ENCODE measurements around the gene MFAP1. TPM values are rescaled to one million over a fixed set of nuclear protein-coding genes. Genes with fewer than 3 reads are reported as not detected.
A peak's percentile ranks its signal among the peaks of the same experiment; 100 is the strongest.

MFAP1 gene
- total RNA-seq, 1 donor from 2014 or later = 28.6 TPM

DNA sequence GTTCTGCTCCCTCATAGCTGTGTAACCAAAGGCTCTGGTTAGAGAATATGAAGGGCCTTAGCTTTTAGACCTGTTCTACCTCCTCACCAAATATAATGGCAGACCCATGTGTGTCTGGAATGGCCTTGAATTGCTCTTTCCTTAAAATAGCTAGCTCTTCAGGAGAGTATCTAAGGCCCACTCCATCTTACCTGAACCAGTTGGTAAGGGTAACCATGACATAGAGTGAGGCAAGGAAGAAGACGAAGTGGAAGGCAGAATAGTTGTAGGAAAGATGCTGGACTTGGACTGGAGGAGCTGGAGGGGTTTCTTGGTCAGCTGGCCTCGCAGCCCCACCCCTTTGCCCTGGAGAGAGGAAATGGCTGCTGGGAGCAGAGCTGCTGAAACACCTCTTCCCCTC lies 29.3 kb downstream of the MFAP1 start:
- Histone ChIP-seq H3K27me3 (ENCODE audit: control insufficient read depth, insufficient read depth, low read length) (no peaks in the 10 kb centered on the region), H3K4me3 (ENCODE audit: low read depth, low read length) (no peak overlapping the region), H3K36me3 (ENCODE audit: control insufficient read depth, insufficient read depth, low read length) (peaks cover 10% of the 10 kb centered on the region)
- no peak for DNase-seq (ENCODE audit: low read depth)
- TF ChIP-seq, protein P1, sequence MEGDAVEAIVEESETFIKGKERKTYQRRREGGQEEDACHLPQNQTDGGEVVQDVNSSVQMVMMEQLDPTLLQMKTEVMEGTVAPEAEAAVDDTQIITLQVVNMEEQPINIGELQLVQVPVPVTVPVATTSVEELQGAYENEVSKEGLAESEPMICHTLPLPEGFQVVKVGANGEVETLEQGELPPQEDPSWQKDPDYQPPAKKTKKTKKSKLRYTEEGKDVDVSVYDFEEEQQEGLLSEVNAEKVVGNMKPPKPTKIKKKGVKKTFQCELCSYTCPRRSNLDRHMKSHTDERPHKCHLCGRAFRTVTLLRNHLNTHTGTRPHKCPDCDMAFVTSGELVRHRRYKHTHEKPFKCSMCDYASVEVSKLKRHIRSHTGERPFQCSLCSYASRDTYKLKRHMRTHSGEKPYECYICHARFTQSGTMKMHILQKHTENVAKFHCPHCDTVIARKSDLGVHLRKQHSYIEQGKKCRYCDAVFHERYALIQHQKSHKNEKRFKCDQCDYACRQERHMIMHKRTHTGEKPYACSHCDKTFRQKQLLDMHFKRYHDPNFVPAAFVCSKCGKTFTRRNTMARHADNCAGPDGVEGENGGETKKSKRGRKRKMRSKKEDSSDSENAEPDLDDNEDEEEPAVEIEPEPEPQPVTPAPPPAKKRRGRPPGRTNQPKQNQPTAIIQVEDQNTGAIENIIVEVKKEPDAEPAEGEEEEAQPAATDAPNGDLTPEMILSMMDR (IDR thresholded peaks at IDR 0.05; ENCODE audit: insufficient read depth, low read length, poor library complexity, severe bottlenecking) = no peak

DNA sequence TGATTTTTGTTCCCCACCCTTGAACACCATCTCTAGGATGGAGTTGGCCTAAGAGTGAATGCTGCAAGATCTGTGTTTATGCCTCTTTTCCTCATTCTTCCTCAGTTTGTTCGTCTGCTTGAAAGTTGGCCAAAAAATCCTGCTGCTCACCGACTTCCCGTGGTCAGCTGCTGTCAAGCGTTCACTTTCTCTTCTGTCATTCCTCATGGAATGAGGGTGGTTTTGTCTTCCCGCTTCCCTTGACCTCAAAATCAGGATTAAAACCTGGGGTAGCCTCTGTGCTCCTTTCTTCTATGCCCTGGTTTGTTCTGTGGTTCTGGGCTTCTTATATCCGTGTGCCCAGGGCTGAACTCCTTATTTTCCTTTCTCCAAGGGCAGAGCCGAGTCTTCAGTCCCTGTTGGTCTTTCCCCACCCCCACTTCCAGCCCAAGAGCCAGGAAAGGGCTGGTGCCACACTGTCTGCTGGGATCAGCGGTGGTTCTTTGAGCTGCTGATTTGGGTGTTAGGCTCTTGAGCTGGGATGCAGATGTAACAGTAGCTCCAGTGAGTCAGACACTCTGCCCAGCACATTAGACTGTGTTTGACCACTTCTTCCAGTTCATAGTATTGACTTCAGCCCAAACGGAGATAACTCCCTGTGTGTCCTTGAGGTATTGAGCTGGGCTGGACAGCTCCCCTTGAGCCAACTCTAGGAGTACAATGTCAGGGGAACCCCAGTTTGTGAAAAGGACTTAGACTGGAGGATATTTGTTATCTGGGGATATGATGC lies 30.0 kb downstream of the MFAP1 start:
- Histone ChIP-seq H3K4me3 (ENCODE audit: low read depth, low read length) (no peak overlapping the region), H3K36me3 (ENCODE audit: control insufficient read depth, insufficient read depth, low read length) (peaks cover 8% of the 10 kb centered on the region), H3K27me3 (ENCODE audit: control insufficient read depth, insufficient read depth, low read length) (no peaks in the 10 kb centered on the region)
- no peak for DNase-seq (ENCODE audit: low read depth)
- TF ChIP-seq, protein P1 (IDR thresholded peaks at IDR 0.05; ENCODE audit: insufficient read depth, low read length, poor library complexity, severe bottlenecking) = no peak

DNA sequence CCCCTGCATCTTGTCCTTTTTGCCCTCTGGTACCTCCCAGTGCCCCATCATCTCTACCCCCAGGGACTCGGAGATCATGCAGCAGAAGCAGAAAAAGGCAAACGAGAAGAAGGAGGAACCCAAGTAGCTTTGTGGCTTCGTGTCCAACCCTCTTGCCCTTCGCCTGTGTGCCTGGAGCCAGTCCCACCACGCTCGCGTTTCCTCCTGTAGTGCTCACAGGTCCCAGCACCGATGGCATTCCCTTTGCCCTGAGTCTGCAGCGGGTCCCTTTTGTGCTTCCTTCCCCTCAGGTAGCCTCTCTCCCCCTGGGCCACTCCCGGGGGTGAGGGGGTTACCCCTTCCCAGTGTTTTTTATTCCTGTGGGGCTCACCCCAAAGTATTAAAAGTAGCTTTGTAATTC lies 30.8 kb downstream of the MFAP1 start:
- peaks cover 8% of the 10 kb centered on the region for H3K36me3 ChIP-seq (ENCODE audit: control insufficient read depth, insufficient read depth, low read length)
- DNase-seq (ENCODE audit: low read depth) = no peak
- TF ChIP-seq, protein P1 (IDR thresholded peaks at IDR 0.05; ENCODE audit: insufficient read depth, low read length, poor library complexity, severe bottlenecking) = no peak
- H3K4me3 ChIP-seq (ENCODE audit: low read depth, low read length) = peak overlapping the region; percentile 92
- no peaks in the 10 kb centered on the region for H3K27me3 ChIP-seq (ENCODE audit: control insufficient read depth, insufficient read depth, low read length)

DNA sequence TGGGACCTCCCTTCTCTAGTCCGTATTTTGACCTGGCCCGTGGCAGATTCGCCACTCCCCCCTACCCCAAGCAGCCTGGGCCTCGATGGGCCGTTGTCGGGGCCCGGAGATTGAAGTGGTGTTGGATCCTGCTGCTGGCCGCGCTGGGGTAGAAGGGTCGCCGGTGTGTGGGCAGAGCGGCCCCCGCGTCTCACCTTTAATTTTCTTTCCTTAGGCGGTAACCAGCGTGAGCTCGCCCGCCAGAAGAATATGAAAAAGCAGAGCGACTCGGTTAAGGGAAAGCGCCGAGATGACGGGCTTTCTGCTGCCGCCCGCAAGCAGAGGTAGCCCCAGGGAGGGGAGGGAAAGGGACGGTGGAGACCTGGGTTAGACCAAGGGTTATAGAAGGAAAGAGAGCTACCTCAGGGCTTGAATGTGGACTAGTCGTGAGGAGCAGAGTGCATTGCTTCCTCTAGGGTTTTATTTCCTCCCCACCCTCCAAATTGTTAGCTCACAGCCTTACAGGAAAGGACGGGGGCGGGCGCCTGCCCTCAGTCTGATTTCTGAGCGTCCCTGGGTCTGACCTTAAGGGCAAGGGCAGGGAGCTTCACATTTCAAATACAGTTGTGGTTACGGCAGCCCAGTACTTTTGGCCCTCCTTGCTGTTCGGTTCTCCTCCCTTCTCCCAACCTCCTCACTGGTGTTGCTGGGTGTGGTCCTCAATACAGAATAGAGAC lies 31.6 kb downstream of the MFAP1 start:
- DNase-seq (ENCODE audit: low read depth) = no peak
- H3K36me3 ChIP-seq (ENCODE audit: control insufficient read depth, insufficient read depth, low read length) = peaks cover 8% of the 10 kb centered on the region
- TF ChIP-seq, protein P1 (IDR thresholded peaks at IDR 0.05; ENCODE audit: insufficient read depth, low read length, poor library complexity, severe bottlenecking) = no peak
- peak overlapping the region; percentile 92 for H3K4me3 ChIP-seq (ENCODE audit: low read depth, low read length)
- no peaks in the 10 kb centered on the region for H3K27me3 ChIP-seq (ENCODE audit: control insufficient read depth, insufficient read depth, low read length)

DNA sequence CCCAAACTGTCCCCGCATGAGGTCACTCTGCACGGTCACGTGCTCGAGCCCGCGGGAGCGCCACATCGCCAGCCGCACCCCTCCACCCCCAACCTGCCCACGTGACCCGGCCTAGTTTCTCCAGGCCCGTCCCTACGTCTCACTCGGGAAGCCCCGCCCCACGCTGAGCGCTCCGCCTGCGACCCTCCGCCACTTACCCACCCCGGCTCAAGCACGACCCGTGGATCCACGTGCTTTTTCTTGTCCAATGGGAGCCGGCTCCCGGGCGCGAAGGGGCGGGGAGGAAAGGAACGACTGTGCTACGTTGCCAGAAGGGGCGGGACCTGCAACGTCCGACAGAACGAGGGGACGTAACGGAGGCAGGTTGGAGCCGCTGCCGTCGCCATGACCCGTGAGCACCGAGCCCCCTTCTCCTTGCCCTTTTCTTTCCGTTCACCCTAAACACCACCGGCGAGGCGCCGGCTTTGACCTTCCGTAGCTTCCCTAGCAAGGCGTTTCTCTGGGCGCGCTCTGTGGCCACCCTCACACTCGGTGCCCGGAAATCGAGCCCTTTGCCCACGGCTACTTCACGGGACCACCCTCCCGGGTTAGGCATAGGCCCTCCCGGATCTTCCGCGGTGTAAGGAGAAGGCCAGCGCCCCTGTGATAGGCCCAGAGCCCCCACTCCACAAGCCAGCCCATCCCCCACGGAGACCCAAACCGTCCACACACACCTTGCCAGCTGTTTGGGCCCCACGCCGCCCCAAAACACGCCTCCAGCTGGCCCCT lies 32.3 kb downstream of the MFAP1 start, which contains the start of gene SERF2:
Gene SERF2 (plus strand): TSS at position 328 of the 768 bp plus-strand sequence. CDS start 57 bp downstream, at position 385.
- peak; percentile 96 for DNase-seq (ENCODE audit: low read depth)

More for the DNA sequence above, 32.3 kb downstream of the MFAP1 start, which contains the start of gene SERF2:
- peak within 1 kb of the TSS; percentile 92 for H3K4me3 ChIP-seq (ENCODE audit: low read depth, low read length)
- no peaks in the 10 kb centered on the region for H3K27me3 ChIP-seq (ENCODE audit: control insufficient read depth, insufficient read depth, low read length)
- peaks cover 8% of the 10 kb centered on the region for H3K36me3 ChIP-seq (ENCODE audit: control insufficient read depth, insufficient read depth, low read length)
- TF ChIP-seq, protein P1 (IDR thresholded peaks at IDR 0.05; ENCODE audit: insufficient read depth, low read length, poor library complexity, severe bottlenecking) = no peak

Data from kidney epithelial cell (primary cell).